ENCODE measurements around the gene NXN.
"Not testable (repeated sequence)": the region's sequence is repeated elsewhere in the genome, so short reads cannot be mapped to it uniquely, and the experiment has no call there.

NXN gene

DNA sequence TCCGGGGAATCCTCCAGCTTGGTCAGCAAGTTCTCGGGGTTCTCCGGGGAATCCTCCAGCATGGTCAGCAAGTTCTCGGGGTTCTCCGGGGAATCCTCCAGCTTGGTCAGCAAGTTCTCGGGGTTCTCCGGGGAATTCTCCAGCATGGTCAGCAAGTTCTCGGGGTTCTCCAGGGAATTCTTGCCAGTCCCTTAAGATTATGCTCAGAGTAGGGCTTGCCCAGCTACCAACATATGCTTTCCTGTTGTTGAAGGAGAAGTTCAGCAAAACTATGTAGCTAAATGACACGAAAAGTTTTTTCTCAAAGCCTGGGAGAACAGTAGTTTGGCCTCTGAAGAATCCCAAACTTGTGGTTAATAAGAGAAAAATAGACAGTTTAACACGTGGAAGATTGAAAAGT lies 112.3 kb downstream of the NXN start:
- DNase-seq (ENCODE audit: low read depth in 2 of 2, low spot score in 1 of 2): not testable (repeated sequence)

DNA sequence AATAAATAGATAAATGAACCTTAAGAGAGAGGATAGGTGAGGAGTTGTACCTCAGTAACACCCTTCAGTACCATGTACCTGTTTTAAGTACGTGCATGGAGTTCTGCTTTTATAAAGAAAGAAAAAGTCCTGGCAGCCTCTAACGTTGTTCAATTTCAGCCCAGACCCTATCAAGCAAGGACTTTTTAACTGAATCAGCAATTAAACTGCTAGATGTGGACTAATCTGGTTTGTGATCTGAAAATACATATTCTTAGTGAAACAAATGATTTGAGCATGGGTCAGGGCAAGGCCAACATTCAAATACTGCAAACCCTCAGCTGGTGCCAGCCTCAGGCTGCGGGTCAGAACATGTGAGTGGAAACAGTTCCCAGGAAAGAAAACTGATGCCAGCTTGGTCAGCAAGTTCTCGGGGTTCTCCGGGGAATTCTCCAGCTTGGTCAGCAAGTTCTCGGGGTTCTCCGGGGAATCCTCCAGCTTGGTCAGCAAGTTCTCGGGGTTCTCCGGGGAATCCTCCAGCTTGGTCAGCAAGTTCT lies 112.9 kb downstream of the NXN start:
- DNase-seq (ENCODE audit: low read depth in 2 of 2, low spot score in 1 of 2): no peak

DNA sequence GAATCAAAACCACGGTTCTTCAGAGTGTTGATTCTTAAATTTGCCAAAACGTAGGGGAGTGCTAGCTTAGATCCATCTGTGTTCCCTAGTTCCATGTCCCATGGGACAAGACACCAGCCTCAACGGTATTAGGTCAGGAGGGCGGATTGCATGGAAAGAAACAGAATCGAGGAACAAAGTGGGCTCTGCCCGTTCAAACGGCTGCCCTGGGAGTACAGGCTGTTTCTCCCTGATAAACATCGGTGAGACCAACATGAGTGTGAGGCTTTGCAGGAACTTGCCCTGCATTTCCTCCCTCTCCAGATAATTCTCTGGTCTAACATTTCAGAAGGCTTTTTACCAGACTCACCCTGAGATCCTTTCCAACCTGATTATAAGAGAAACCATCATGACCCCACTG lies 115.3 kb downstream of the NXN start:
- DNase-seq (ENCODE audit: low read depth in 2 of 2, low spot score in 1 of 2): no peak

DNA sequence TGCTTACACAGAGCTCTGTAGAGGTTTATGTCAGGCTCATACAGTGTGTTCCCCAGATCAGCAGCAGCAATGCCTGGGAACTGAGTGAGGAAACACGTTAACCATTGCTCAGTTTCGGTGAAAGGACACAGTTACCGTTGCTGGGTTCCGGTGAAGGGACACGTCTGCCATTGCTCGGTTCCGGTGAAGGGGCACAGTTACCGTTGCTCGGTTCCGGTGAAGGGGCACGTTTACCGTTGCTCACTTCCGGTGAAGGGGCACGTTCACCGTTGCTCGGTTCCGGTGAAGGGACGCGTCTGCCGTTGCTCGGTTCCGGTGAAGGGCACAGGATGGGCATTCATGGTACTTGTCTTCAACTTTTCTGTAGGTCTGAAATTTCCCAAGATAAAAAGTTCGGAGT lies 115.7 kb downstream of the NXN start:
- DNase-seq (ENCODE audit: low read depth in 2 of 2, low spot score in 1 of 2): no peak

DNA sequence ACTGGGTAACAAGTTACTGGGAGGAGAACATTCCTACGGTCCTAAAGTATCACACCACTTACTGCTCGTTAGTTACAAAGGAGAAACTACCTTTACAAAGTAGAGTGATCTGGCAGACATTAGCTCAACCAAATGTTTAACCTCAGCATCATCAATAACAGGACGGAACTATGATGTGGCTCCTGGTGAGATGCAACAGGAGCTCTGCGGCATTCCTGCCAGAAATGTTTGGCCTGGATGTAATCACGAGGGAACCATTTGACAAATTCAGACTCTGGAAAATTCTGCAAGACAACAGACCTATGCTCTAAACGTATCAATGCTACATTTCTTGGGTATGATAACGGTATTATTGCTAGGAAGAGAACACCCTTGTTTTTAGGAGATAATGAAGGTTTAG lies 117.0 kb downstream of the NXN start:
- no peak for DNase-seq (ENCODE audit: low read depth in 2 of 2, low spot score in 1 of 2)

DNA sequence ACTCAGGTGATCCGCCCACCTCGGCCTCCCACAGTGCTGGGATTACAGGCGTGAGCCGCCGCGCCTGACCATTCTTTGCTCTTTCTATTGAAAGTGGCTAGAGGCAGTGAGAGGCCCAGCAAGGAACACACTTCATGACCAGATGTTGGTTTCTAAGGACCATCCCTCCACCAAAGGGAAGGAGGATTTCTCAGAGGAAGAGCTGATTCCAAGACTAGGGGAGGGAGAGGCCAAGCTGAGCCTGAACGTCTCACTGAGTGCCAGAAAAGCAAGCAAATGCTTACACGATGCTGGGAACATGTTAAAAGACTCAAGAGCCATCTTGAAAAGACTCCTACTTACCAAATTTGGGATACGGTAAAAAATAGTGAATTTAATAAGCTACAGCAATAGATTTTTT lies 118.2 kb downstream of the NXN start:
- no peak for DNase-seq (ENCODE audit: low read depth in 2 of 2, low spot score in 1 of 2)

DNA sequence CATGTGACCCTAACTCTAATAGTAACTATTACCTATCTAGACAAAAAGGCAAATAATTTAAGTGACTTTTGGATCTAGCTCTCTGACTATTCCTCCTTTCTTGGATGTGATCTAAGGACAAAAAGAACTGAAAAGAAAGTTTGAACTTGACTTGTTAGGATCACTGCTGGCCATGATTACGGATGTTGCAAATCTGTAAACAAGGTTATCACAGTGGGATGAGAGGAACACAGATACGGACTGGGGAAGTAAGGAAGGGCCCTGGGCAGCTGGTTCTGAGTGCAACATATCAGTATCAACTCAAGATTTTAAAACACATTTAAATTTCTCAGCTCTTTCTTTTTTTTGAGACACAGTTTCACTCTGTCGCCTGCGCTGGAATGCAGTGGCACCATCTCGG lies 118.8 kb downstream of the NXN start:
- DNase-seq (ENCODE audit: low read depth in 2 of 2, low spot score in 1 of 2): no peak

DNA sequence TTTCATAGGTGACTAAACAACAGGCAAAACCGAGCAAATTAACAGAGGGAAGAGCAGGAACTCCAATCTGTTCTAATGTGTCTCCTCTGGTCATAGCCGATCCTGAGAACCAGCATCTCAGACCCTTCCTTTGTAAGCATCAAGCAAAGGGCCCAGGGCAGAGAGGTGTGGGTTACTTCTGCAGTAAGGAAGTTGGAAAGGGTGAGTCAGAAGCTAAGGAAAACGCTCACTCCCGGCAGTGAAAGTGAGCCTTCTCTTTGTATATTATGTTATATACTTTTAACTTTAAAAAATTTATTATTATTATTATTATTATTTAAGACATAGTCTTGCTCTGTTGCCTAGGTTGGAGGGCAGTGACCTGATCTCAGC lies 119.8 kb downstream of the NXN start:
- DNase-seq (ENCODE audit: low read depth in 2 of 2, low spot score in 1 of 2): no peak

DNA sequence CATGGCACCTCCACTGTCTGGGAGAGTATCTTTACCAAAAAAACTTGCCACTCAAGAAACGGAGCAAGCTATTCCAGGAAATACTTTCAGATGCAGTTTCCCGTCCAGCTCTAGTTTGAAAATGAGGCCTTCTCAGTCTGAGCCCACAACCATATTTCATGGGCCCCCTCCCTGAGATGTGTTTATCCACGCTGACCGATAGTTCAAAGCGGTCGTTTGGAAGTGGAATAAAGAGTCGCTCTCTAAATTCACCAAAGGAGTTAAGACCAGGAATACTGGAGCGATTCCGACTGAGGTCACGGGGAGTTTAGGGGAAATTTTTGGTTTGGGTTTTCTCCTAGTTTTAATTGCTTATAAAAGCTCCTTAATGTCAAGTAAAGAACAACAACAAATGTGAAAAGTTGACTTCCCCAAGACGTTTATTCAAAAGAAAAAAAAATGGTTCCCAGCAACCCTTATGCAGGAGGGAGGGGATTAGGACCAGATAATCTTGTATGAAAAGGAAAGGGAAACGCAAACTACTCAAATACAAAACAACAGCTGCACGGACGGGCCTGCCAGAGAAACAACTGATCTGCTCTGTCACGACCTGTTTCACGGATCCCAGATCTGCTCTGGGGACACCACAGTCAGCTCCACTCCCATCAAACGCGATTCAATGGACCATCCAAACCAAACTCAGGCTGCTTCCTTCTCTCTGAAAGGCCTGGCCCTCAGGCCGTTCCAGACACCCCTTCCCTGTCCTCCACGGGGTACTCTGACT lies 120.3 kb downstream of the NXN start:
- DNase-seq (ENCODE audit: low read depth in 2 of 2, low spot score in 1 of 2): no peak

DNA sequence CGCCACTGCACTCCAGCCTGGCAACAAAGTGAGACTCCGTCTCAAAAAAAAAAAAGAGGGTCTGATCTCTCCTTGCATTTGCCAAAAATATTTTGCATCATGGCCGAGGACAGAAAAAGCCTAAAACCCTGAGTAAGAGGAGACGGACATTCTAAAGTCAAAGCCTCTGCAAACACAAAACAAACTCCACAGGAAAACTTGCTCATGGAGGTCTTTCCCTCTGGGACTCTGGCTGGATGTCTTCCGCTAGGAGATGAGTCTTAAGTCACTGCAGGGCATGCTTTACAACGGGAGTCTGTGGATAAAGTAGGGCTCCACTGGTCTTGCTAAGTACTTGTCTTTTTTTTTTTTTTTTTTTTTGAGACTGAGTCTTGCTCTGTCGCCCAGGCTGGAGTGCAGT lies 123.4 kb downstream of the NXN start:
- DNase-seq (ENCODE audit: low read depth in 2 of 2, low spot score in 1 of 2): no peak

DNA sequence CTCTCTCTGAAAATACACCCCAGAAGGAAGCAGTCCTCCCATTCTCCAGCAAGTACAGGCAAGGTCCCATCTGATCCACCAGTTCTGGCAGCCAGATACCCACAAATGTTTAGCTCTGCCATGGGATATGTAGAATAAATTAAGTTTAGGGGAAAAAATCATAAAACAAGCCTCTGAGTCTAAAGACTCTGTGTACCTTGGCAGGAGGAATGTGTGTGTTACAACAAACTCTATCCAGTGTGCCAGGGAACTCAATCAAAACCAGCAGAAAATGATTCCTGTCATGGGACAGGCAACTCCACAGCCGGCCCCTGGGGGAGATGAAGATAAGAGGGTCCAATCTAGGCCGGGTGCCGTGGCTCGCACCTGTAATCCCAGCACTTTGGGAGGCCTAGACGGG lies 124.0 kb downstream of the NXN start:
- no peak for DNase-seq (ENCODE audit: low read depth in 2 of 2, low spot score in 1 of 2)

DNA sequence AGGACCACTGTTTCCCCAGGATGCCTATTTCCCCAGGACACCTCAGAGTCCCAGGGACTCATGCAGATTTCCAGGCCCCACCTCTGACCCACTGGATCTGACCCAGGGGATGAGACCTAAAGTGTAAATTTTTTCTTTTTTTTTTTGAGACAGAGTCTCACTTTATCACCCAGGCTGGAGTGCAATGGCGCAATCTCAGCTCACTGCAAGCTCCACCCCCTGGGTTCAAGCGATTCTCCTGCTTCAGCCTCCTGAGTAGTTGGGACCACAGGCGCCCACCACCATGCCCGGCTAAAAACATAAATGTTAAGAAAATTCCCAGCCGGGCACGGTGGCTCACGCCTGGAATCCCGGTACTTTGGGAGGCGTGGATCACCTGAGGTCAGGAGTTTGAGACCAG lies 126.7 kb downstream of the NXN start:
- DNase-seq (ENCODE audit: low read depth in 2 of 2, low spot score in 1 of 2): not testable (repeated sequence)

DNA sequence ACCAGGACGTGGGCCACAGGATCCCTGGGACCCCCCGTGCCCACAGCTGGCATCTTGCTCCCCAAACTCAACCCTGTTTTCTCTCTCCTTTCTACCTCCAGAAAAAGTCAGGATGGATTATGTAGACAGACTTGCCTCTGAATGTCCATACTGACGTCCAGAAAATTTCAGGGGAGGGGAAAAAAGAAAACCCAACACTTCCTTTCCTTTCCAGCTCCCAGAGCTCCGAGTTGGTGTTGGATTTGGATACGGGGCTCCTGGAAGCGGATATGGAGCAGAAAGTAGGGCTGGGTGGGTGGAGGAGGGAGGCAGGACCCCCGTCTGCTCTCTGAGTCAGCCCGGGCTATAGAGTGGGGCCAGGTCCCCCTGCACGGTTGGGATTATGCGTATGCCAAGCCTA lies 127.2 kb downstream of the NXN start:
- no peak for DNase-seq (ENCODE audit: low read depth in 2 of 2, low spot score in 1 of 2)

DNA sequence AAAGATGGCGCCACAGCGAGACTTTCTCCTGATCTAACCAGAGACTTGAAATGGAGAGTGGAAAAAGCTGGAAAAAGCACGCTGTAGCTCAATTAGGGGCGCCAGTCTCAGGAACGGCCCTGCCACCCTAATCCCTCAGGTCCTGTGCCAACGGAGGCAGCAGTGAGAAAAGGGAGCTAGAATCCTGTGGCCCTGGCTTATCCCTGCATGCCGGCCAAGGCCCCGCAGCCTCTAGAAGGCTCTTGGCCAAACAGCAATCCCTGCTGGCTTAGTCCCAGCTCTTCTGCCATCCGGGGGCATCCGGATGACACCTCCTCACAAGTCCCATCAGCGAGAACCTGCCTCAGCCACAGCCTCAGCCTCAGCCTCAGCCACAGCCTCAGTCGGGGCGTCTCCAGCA lies 127.7 kb downstream of the NXN start:
- DNase-seq (ENCODE audit: low read depth in 2 of 2, low spot score in 1 of 2): no peak

DNA sequence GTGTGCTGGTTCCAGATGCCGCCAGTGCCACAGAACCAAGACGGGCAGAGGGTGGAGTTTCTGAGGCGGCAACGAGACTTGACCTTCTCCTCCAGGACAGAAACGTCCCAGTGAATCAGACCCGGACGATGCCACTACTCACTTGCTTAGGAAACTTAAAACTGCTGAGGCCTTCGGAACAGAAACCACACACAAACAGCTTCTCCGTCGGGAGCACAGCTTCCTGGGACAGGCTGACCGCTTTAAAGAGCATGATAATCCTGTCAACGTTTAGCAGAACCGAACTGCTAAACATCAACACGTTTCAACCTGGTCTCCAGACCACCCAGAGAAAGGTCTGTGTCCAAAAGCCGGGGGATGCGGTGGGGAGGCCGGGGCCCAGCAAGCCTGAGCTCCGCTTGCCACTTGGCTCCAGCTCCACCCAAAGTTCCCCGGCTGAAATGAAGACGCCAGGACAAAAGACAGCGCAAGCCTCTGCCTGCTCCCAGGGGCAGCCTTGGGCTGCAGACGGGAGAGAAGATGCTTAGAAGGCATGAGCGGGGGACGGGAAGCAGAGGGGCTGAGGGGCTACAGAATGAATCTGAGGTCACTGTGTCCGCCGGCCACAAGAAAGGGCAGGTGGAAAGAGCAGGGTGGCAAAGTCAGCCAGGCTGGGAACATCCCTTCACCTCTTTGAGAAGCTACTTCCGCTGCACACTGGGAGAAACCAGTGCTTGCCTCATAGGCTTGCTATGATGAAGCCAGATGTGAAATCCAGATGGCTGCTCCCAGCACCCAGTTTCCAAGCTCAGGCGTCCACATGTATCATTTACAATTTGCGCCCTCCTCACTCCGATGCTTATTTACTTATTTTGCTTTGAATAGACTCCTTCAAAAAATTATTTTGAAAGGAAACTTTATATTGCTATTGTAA lies 128.5 kb downstream of the NXN start:
- DNase-seq (ENCODE audit: low read depth in 2 of 2, low spot score in 1 of 2): no peak

DNA sequence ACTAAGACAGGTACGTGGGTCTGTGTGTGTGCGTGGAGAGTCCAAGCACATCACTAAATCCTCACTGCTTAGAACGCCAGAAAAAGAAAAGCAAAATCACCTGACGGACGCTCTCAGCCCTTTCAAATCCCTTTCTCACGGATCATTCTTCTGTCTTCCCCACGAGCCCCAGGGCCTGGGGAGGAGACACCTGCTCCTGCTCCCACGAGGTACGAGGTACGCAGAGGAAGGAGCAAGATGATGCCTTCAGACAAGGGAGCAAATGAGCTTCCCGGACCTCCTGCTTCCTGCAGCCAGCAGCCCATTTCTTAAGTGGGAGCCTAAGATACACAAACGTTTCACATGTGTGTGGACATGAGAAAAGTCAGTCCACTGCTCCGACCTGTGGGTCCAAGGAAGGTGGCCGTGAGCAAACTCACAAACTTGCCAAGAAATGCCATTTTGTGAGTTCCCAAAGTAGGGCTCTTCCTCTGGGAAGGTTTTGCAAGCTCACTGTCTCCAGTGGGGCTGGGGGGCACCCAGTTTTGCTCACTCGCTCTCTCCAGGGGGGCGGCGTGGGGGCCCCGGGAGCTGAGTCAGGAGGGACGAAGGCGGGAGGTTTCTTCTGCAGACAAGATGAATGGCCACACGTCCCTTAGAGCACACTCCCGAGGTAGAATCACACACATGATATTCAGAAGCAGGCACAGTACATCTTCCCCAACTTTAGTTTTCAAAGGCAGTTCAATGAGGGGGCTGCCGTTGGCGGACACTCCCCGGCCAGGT lies 129.3 kb downstream of the NXN start:
- no peak for DNase-seq (ENCODE audit: low read depth in 2 of 2, low spot score in 1 of 2)

DNA sequence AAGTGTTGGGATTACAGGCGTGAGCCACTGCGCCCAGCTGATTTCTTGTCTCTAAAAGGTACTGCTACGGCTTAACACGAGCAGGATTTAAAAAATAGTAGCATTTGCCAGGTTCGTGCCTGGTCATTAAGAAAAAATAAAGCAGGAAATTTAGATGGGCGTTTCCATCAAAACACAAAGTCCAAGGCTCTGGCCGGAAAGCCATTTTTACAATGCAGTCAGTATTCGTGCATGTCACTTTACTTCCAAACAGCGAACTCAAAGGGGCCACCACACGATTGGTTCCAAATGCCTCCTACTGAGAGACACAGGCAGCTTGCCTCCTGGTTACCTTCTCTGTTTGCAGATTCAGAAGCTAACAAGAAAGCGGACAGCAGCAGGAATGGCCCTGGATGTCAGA lies 131.2 kb downstream of the NXN start:
- no peak for DNase-seq (ENCODE audit: low read depth in 2 of 2, low spot score in 1 of 2)

DNA sequence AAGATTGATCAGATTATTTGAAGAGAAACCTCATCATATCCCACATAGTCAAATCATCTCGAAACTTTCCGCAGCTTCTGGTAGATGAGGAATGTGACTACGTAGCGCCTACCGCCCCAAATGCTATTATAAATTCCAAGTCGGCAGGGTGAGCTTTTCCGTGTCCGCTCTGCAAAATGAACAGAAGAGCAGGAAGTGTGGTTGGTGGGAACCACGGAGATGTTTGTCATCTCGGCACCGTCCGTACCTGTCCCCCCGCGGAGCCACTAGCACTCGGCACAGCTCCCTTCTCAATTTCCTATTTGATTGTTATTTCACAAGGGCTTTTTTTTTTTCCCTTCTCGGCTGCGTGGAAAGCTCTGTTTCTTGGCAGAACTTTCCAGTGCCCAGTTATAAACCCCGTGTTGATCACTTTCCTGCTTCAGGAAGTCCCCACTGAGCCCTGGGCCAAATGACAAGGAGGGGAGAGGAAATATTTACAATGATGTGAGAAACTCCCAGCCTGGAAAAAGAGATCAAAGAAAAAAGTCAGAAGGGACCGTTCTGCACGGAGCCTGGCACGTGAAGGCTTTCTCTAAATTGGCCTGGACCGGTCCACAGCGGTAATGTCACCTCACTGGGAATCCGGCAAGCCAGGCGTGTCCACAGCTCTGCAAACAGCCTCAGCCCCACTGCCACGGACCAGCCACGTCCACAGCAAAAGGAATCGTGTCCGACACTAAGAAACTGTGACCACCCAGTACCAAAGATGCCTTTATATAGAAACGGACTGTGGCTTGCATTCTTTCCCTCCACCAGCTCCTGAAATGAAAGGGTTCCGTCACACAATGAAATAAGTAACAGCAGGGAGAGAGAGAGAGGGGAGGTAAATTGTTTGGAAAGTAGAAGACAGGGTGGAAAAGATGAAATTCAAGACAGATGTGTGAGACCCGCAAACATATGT lies 132.4 kb downstream of the NXN start:
- no peak for DNase-seq (ENCODE audit: low read depth in 2 of 2, low spot score in 1 of 2)

DNA sequence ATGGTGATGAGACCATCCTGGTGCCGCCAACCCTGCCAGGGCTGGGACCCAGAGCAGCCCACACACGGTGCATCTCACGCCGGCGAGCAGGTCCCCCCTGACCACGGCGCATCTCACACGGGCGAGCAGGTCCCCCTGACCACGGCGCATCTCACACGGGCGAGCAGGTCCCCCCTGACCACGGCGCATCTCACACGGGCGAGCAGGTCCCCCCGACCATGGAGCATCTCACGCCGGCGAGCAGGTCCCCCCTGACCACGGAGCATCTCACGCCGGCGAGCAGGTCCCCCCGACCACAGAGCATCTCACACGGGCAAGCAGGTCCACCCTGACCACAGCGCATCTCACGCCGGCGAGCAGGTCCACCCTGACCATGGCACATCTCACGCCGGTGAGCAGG lies 138.3 kb downstream of the NXN start:
- DNase-seq (ENCODE audit: low read depth in 2 of 2, low spot score in 1 of 2): no peak

DNA sequence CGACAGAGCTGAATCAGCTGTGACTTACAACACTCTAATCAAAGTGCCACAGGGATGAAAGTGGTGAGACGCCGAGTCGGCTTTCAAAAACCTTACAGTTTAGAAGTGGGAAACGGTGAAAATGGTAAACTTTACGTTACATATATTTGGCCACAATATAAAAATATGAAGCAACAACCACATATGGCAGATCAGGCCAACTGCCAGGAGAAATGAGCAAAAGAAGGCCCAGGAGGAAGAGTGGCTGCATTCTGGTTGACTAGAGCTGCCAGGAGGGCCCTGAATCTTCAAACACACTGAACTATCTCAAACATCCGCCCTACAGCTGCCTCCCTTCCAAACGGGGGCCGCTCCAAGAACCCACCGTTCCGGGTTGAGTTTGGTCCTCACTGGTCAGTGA lies 141.1 kb downstream of the NXN start:
- no peak for DNase-seq (ENCODE audit: low read depth in 2 of 2, low spot score in 1 of 2)

DNA sequence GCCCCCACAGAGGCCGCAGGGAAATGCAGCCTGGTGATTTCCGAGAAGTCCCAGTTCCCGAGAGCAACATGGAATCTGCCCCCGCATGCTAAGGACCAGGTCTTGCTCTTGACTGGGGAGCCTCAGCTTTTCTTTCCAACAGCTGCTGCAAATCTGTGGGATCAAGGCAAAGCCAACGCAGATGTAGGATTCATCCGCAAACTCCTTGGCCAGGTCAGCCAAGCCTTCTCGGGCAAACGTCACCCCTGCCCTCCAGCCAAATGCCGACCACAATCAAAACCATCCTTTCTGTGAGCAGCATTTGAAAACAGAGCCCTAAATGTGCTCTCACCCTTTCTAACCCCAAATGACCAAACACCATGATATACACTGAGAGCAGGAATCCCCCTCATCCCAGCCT lies 143.4 kb downstream of the NXN start:
- no peak for DNase-seq (ENCODE audit: low read depth in 2 of 2, low spot score in 1 of 2)
